ENCODE measurements around the gene EIF5AL1. TPM values are rescaled to one million over a fixed set of nuclear protein-coding genes. Genes with fewer than 3 reads are reported as not detected.
"Not testable (repeated sequence)": the region's sequence is repeated elsewhere in the genome, so short reads cannot be mapped to it uniquely, and the experiment has no call there.

Gene EIF5AL1
- total RNA-seq, 2 donors from 2014 or later = 0.22 to 0.62 TPM

DNA sequence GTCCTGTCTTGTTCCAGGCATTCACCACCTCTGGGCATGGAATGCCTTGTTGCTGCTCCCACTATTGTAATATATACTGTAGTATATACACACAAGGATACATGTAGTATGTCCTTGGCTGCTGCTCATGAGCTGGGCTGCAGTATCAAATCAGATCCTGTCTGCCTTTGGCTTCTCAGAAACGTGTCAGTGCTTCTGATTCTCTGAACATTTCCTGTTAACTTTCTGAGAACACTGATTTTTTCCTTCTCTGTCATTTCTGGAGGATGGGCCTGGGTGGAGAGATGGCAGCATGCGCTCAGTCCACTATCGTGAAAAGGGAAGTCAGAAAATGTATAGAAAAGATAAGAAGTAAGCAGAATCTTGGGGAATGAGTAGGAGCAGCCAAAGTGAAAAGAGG lies 35.6 kb downstream of the EIF5AL1 start:
- no peak overlapping the region for H3K9ac ChIP-seq (ENCODE audit: extremely low read depth, low read length, poor library complexity, severe bottlenecking)
- TF ChIP-seq, protein P1, sequence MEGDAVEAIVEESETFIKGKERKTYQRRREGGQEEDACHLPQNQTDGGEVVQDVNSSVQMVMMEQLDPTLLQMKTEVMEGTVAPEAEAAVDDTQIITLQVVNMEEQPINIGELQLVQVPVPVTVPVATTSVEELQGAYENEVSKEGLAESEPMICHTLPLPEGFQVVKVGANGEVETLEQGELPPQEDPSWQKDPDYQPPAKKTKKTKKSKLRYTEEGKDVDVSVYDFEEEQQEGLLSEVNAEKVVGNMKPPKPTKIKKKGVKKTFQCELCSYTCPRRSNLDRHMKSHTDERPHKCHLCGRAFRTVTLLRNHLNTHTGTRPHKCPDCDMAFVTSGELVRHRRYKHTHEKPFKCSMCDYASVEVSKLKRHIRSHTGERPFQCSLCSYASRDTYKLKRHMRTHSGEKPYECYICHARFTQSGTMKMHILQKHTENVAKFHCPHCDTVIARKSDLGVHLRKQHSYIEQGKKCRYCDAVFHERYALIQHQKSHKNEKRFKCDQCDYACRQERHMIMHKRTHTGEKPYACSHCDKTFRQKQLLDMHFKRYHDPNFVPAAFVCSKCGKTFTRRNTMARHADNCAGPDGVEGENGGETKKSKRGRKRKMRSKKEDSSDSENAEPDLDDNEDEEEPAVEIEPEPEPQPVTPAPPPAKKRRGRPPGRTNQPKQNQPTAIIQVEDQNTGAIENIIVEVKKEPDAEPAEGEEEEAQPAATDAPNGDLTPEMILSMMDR (conservative IDR thresholded peaks at IDR 0.05) = no peak
- DNase-seq = no peak
- H3K27me3 ChIP-seq (ENCODE audit: control insufficient read depth, insufficient read depth, low read length, poor library complexity, severe bottlenecking) = no peaks in the 10 kb centered on the region
- H3K4me3 ChIP-seq (ENCODE audit: low read length) = no peak overlapping the region
- H3K4me1 Mint-ChIP-seq = no peaks in the 10 kb centered on the region
- WGBS, 2 experiments (ENCODE audit: insufficient coverage in 1 of 2, insufficient read length in 1 of 2) = 84 to 85% methylated on average over 3 of the region's 3 CpGs
- H3K36me3 Mint-ChIP-seq (ENCODE audit: low read depth) = no peaks in the 10 kb centered on the region
- H3K4me1 ChIP-seq (ENCODE audit: control insufficient read depth, insufficient read depth, low read length) = no peaks in the 10 kb centered on the region
- H3K4me3 Mint-ChIP-seq = no peak overlapping the region
- H3K9me3 Mint-ChIP-seq = no peaks in the 10 kb centered on the region
- no peak overlapping the region for H3K27ac ChIP-seq (ENCODE audit: low read depth, low read length)
- peaks cover 6% of the 10 kb centered on the region for H3K27me3 Mint-ChIP-seq (ENCODE audit: insufficient read depth)
- H3K36me3 ChIP-seq (ENCODE audit: control insufficient read depth, insufficient read depth, low read length) = no peaks in the 10 kb centered on the region
- H3K9me3 ChIP-seq (ENCODE audit: control insufficient read depth, low read length) = no peaks in the 10 kb centered on the region
- H3K27ac Mint-ChIP-seq = no peak overlapping the region

GRCh38 chr10:79552143-79552542 lies 39.8 kb downstream of the EIF5AL1 start:
- H3K27ac Mint-ChIP-seq = no peak overlapping the region
- H3K27me3 Mint-ChIP-seq (ENCODE audit: insufficient read depth) = peaks cover 2% of the 10 kb centered on the region
- no peak overlapping the region for H3K4me3 Mint-ChIP-seq
- H3K9ac ChIP-seq (ENCODE audit: extremely low read depth, low read length, poor library complexity, severe bottlenecking) = no peak overlapping the region
- no peaks in the 10 kb centered on the region for H3K36me3 ChIP-seq (ENCODE audit: control insufficient read depth, insufficient read depth, low read length)
- no peak for DNase-seq
- TF ChIP-seq, protein P1 (conservative IDR thresholded peaks at IDR 0.05) = no peak
- no peaks in the 10 kb centered on the region for H3K4me1 ChIP-seq (ENCODE audit: control insufficient read depth, insufficient read depth, low read length)
- no peaks in the 10 kb centered on the region for H3K27me3 ChIP-seq (ENCODE audit: control insufficient read depth, insufficient read depth, low read length, poor library complexity, severe bottlenecking)
- no peaks in the 10 kb centered on the region for H3K36me3 Mint-ChIP-seq (ENCODE audit: low read depth)
- no peaks in the 10 kb centered on the region for H3K4me1 Mint-ChIP-seq
- 88 to 100% methylated on average over 1 to 2 of the region's 2 CpGs for WGBS, 2 experiments (ENCODE audit: insufficient coverage in 1 of 2, insufficient read length in 1 of 2)
- H3K9me3 ChIP-seq (ENCODE audit: control insufficient read depth, low read length) = no peaks in the 10 kb centered on the region
- H3K9me3 Mint-ChIP-seq = no peaks in the 10 kb centered on the region
- no peak overlapping the region for H3K4me3 ChIP-seq (ENCODE audit: low read length)
- no peak overlapping the region for H3K27ac ChIP-seq (ENCODE audit: low read depth, low read length)

GRCh38 chr10:79555354-79556309 lies 43.3 kb downstream of the EIF5AL1 start:
- Mint-ChIP-seq H3K27me3 (ENCODE audit: insufficient read depth) (peaks cover 3% of the 10 kb centered on the region), H3K27ac (no peak overlapping the region), H3K4me1 (no peaks in the 10 kb centered on the region), H3K9me3 (no peaks in the 10 kb centered on the region), H3K4me3 (no peak overlapping the region), H3K36me3 (ENCODE audit: low read depth) (no peaks in the 10 kb centered on the region)
- Histone ChIP-seq H3K9ac (ENCODE audit: extremely low read depth, low read length, poor library complexity, severe bottlenecking) (no peak overlapping the region), H3K4me3 (ENCODE audit: low read length) (no peak overlapping the region), H3K27ac (ENCODE audit: low read depth, low read length) (no peak overlapping the region), H3K4me1 (ENCODE audit: control insufficient read depth, insufficient read depth, low read length) (no peaks in the 10 kb centered on the region), H3K36me3 (ENCODE audit: control insufficient read depth, insufficient read depth, low read length) (no peaks in the 10 kb centered on the region), H3K27me3 (ENCODE audit: control insufficient read depth, insufficient read depth, low read length, poor library complexity, severe bottlenecking) (no peaks in the 10 kb centered on the region), H3K9me3 (ENCODE audit: control insufficient read depth, low read length) (no peaks in the 10 kb centered on the region)
- WGBS, 2 experiments (ENCODE audit: insufficient coverage in 1 of 2, insufficient read length in 1 of 2) = 90 to 93% methylated on average over 3 to 11 of the region's 11 CpGs
- TF ChIP-seq, protein P1 (conservative IDR thresholded peaks at IDR 0.05) = no peak
- no peak for DNase-seq

GRCh38 chr10:79556961-79557360 lies 44.6 kb downstream of the EIF5AL1 start:
- H3K9me3 ChIP-seq (ENCODE audit: control insufficient read depth, low read length); H3K36me3 Mint-ChIP-seq (ENCODE audit: low read depth); DNase-seq; H3K4me1 ChIP-seq (ENCODE audit: control insufficient read depth, insufficient read depth, low read length); H3K27me3 ChIP-seq (ENCODE audit: control insufficient read depth, insufficient read depth, low read length, poor library complexity, severe bottlenecking); H3K4me3 Mint-ChIP-seq; H3K9me3 Mint-ChIP-seq; H3K27ac ChIP-seq (ENCODE audit: low read depth, low read length); H3K27me3 Mint-ChIP-seq (ENCODE audit: insufficient read depth); H3K4me1 Mint-ChIP-seq; H3K27ac Mint-ChIP-seq; H3K4me3 ChIP-seq (ENCODE audit: low read length); H3K9ac ChIP-seq (ENCODE audit: extremely low read depth, low read length, poor library complexity, severe bottlenecking); H3K36me3 ChIP-seq (ENCODE audit: control insufficient read depth, insufficient read depth, low read length): not testable (repeated sequence)
- WGBS, 2 experiments (ENCODE audit: insufficient coverage in 1 of 2, insufficient read length in 1 of 2) = no CpG with 5 or more reads among the region's 3 CpGs

Measured in endodermal cell (in vitro differentiated cells).